A673 (cell line): ENCODE data around the gene NCKAP5. TPM values are rescaled to one million over a fixed set of nuclear protein-coding genes. Genes with fewer than 3 reads are reported as not detected.

Experiments
- BruUV-seq: library from RNA; stranded (reverse); fragments of 400-500 nt; replicated peaks from 2 replicates; lab custom pipeline; 2021; lab: Mats Ljungman, UMichigan
- CTCF ChIA-PET: fragments of 300-600 bp; sonication (Branson Sonifier 250); formaldehyde crosslinking; loops from one replicate; lab custom pipeline; 2022; ENCODE audit warnings: antibody characterized with exemption; lab: Charles Lee
- POLR2A ChIA-PET: fragments of 300-600 bp; sonication (Branson Sonifier 250); formaldehyde crosslinking; loops from one replicate; lab custom pipeline; 2022; ENCODE audit warnings: antibody characterized with exemption; ENCODE audit not compliant: low non-redundant PET; lab: Charles Lee
- DNase-seq: peaks from one replicate; pipeline ENCODE4 v3.0.0-alpha.2; 2015; ENCODE audit warnings: low spot score
- H3K27ac ChIP-seq: fragments of 200-600 bp; sonication (generic); 2 replicates; pipeline ENCODE4 v1.5.1; 2016; ENCODE audit warnings: mixed run types, low read depth, mild to moderate bottlenecking, mixed read lengths, antibody characterized with exemption, low read length; ENCODE audit not compliant: poor library complexity, severe bottlenecking
- H3K27me3 ChIP-seq: fragments of 200-600 bp; sonication (generic); replicated peaks from 2 replicates; pipeline ENCODE4 v1.6.1; 2017; ENCODE audit warnings: mixed run types, low read depth, mild to moderate bottlenecking, mixed read lengths, antibody characterized with exemption, low read length; ENCODE audit not compliant: insufficient read depth, poor library complexity
- H3K36me3 ChIP-seq: fragments of 200-600 bp; sonication (generic); 2 replicates; pipeline ENCODE4 v1.6.1; 2016; ENCODE audit warnings: mixed run types, mild to moderate bottlenecking, mixed read lengths, antibody characterized with exemption, low read length; ENCODE audit not compliant: insufficient read depth, poor library complexity, severe bottlenecking
- H3K4me1 ChIP-seq: fragments of 200-600 bp; sonication (generic); 2 replicates; pipeline ENCODE4 v1.6.1; 2017; ENCODE audit warnings: mixed run types, mild to moderate bottlenecking, mixed read lengths, antibody characterized with exemption, low read length; ENCODE audit not compliant: insufficient read depth, poor library complexity, severe bottlenecking
- H3K4me3 ChIP-seq: fragments of 200-600 bp; sonication (generic); 2 replicates; pipeline ENCODE4 v1.5.1; 2016; ENCODE audit warnings: low read depth, mixed run types, mild to moderate bottlenecking, mixed read lengths, low read length; ENCODE audit not compliant: poor library complexity, severe bottlenecking
- H3K9me3 ChIP-seq: fragments of 200-600 bp; sonication (generic); 2 replicates; pipeline ENCODE4 v1.6.1; 2016; ENCODE audit warnings: mixed run types, low read depth, mild to moderate bottlenecking, mixed read lengths, antibody characterized with exemption, low read length; ENCODE audit not compliant: poor library complexity, severe bottlenecking
- EZH2 ChIP-seq: fragments of 200-600 bp; sonication (generic); IDR thresholded peaks from 2 replicates; pipeline ENCODE4 v1.6.1; 2017; ENCODE audit warnings: borderline replicate concordance, low read depth, mild to moderate bottlenecking, mixed read lengths, antibody characterized with exemption, low read length; ENCODE audit not compliant: poor library complexity, severe bottlenecking
- intact Hi-C: fragments of 100-400 bp; cut with micrococcal nuclease; formaldehyde crosslinking; loops from one replicate; pipeline ENCODE4 v1.10.0; 2022; ENCODE audit not compliant: unreplicated experiment
- total RNA-seq: library from RNA; stranded (reverse); gene quantifications from 2 replicates; pipeline ENCODE4 v1.2.3, GENCODE V29; 2021
- TF ChIP-seq, protein P1 (sequence below): fragments of 300-800, 200-600 bp; sonication (generic); conservative IDR thresholded peaks from 2 replicates; pipeline ENCODE4 v1.5.1; 2017; ENCODE audit warnings: low read depth, mild to moderate bottlenecking, antibody characterized with exemption, low read length, moderate library complexity, mixed read lengths

The NCKAP5 gene
- total RNA-seq, 1 experiment from 2014 or later: 26.6 TPM

DNA sequence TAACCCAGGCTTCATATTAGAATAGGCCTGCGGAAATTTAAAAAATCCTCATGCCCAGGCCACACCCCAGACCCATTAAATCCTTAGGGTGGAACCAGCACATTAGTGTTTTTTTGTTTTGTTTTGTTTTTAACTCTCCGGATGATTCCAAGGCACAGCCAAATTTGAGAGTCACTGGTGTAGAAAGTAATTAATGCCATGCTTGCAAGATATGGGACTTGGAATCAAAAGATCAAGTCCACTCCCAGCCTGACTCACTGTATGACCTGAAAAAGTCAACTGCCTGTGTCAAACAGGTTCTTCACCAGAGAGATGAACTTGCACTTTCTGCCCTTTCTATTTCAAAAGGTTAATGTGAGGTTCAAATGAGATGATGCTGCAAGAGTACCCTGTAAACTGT is 588.0 kb downstream of the NCKAP5 start:
- Histone ChIP-seq H3K4me1 (peaks cover 41% of the 10 kb centered on the region), H3K36me3 (no peaks in the 10 kb centered on the region), H3K27me3 (no peaks in the 10 kb centered on the region), H3K9me3 (no peaks in the 10 kb centered on the region), H3K4me3 (no peak overlapping the region), H3K27ac (no peak overlapping the region)
- POLR2A ChIA-PET: no interaction called here
- intact Hi-C loops: no loop called here
- no TSS peak for BruUV-seq
- no peak for TF ChIP-seq EZH2
- TF ChIP-seq, protein P1, sequence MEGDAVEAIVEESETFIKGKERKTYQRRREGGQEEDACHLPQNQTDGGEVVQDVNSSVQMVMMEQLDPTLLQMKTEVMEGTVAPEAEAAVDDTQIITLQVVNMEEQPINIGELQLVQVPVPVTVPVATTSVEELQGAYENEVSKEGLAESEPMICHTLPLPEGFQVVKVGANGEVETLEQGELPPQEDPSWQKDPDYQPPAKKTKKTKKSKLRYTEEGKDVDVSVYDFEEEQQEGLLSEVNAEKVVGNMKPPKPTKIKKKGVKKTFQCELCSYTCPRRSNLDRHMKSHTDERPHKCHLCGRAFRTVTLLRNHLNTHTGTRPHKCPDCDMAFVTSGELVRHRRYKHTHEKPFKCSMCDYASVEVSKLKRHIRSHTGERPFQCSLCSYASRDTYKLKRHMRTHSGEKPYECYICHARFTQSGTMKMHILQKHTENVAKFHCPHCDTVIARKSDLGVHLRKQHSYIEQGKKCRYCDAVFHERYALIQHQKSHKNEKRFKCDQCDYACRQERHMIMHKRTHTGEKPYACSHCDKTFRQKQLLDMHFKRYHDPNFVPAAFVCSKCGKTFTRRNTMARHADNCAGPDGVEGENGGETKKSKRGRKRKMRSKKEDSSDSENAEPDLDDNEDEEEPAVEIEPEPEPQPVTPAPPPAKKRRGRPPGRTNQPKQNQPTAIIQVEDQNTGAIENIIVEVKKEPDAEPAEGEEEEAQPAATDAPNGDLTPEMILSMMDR: no peak
- CTCF ChIA-PET: no interaction called here
- no peak for DNase-seq

DNA sequence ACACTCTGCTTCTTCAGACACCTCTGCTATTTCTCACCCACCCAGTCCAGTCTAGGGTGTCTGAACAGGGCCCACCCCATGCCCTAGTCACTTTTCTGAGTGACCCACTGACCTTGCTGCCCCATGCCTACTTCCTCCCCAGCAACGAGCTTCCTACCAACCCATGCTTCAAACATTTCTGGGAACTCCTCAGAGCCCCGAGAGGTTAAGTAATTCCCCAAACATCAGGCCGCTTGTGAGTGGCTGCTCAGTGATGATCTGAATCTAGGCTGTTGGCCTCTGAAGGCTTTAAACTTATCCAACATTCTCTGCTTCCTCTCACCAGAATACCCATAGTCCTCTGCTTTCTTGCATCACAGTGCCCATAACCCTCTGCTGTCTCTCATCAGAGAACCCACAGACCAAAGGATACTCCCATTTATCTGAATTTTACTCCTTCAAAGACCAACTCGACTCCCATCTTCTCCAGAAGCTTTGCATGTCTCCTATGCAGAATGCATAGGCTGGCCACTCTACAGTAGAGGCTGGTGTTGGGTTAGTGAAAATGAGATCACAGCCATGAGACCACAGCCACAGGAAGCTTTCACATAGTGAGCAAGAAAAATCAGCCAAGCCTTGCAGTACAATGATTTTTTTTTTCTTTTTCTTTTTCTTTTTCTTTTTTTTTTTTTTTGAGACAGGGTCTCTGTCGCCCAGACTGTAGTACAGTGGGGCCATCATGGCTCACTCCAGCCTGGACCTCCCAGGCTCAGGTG is 588.7 kb downstream of the NCKAP5 start:
- peaks cover 48% of the 10 kb centered on the region for H3K4me1 ChIP-seq
- BruUV-seq: no TSS peak
- no peaks in the 10 kb centered on the region for H3K27me3 ChIP-seq
- DNase-seq: no peak
- no peaks in the 10 kb centered on the region for H3K9me3 ChIP-seq
- ChIA-PET POLR2A (no interaction called here), CTCF (no interaction called here)
- H3K27ac ChIP-seq: no peak overlapping the region
- no peak overlapping the region for H3K4me3 ChIP-seq
- no peaks in the 10 kb centered on the region for H3K36me3 ChIP-seq
- TF ChIP-seq EZH2: no peak
- TF ChIP-seq, protein P1: no peak
- intact Hi-C loops: loop anchor here (10.0 kb wide), 1 partner anchor 305 kb away; the partner anchor contains the start of gene LYPD1

DNA sequence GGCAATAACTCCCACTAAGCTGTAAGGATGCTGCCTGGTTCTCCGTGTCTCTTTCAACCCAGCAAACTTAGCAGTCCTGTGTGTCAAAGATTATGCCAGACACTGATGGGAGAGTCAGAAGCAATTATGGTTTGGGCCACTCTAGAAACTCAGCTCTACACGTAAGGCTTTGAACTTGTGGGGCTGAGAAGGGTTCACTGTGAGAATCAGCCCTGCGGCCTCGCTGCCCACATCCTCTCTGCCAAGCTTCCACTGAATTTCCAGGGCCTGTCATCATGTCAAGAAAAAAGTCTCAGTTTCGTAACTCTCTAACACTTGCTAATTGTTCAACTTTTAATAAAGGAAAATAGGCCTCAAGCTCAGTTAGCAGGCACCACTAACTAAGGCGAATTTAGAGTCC is 589.4 kb downstream of the NCKAP5 start:
- Histone ChIP-seq H3K4me1 (peaks cover 48% of the 10 kb centered on the region), H3K27ac (no peak overlapping the region), H3K4me3 (no peak overlapping the region), H3K27me3 (no peaks in the 10 kb centered on the region), H3K36me3 (no peaks in the 10 kb centered on the region), H3K9me3 (no peaks in the 10 kb centered on the region)
- BruUV-seq: no TSS peak
- intact Hi-C loops: loop anchor here (10.0 kb wide), 1 partner anchor 304 kb away; the partner anchor contains the start of gene LYPD1
- DNase-seq: no peak
- TF ChIP-seq, protein P1: no peak
- TF ChIP-seq EZH2: no peak
- ChIA-PET POLR2A (no interaction called here), CTCF (no interaction called here)
